Endothelial cell (in vitro differentiated cells): Measurements from ENCODE around the gene NEURL1. TPM values are rescaled to one million over a fixed set of nuclear protein-coding genes. Genes with fewer than 3 reads are reported as not detected.

Experiments
- DNase-seq: peaks from one replicate; pipeline ENCODE4 v3.0.0; 2021; ENCODE audit warnings: low spot score
- H3K27ac Mint-ChIP-seq: one replicate; pipeline ENCODE4 v1.8.0; 2021; ENCODE audit warnings: mixed read lengths, inconsistent platforms; ENCODE audit not compliant: unreplicated experiment
- H3K27me3 Mint-ChIP-seq: one replicate; pipeline ENCODE4 v1.8.0; 2021; ENCODE audit warnings: mild to moderate bottlenecking, moderate library complexity, mixed read lengths, inconsistent platforms; ENCODE audit not compliant: unreplicated experiment
- H3K36me3 Mint-ChIP-seq: one replicate; pipeline ENCODE4 v1.8.0; 2021; ENCODE audit warnings: mild to moderate bottlenecking, low read depth, mixed read lengths, inconsistent platforms; ENCODE audit not compliant: unreplicated experiment
- H3K4me1 Mint-ChIP-seq: one replicate; pipeline ENCODE4 v1.8.0; 2021; ENCODE audit warnings: mild to moderate bottlenecking, mixed read lengths, inconsistent platforms; ENCODE audit not compliant: unreplicated experiment
- H3K4me3 Mint-ChIP-seq: one replicate; pipeline ENCODE4 v1.8.0; 2021; ENCODE audit warnings: mild to moderate bottlenecking, mixed read lengths, inconsistent platforms; ENCODE audit not compliant: unreplicated experiment
- H3K9me3 Mint-ChIP-seq: one replicate; pipeline ENCODE4 v1.8.0; 2021; ENCODE audit warnings: mixed read lengths, inconsistent platforms; ENCODE audit not compliant: unreplicated experiment
- CTCF ChIP-seq: fragments of 200-600 bp; sonication (generic); IDR thresholded peaks from one replicate; pipeline ENCODE4 v1.5.0; 2021; ENCODE audit warnings: antibody characterized with exemption; ENCODE audit not compliant: unreplicated experiment
- total RNA-seq: library from RNA; stranded (reverse); fragmentation: NEBNext Ultra II Directional; extraction: Animal tissue kit (Norgen Biotek cat#: 25700); gene quantifications from one replicate; pipeline ENCODE4 v1.2.1, GENCODE V29; 2021; ENCODE audit not compliant: unreplicated experiment

NEURL1 gene
- total RNA-seq, 1 donor from 2014 or later: 0.69 TPM

- H3K27me3 Mint-ChIP-seq: peaks cover 8% of the 10 kb centered on the region
- H3K4me3 Mint-ChIP-seq: no peak overlapping the region
- H3K27ac Mint-ChIP-seq: no peak overlapping the region
- no peaks in the 10 kb centered on the region for H3K9me3 Mint-ChIP-seq
- no peak for DNase-seq
- TF ChIP-seq CTCF: no peak
- no peaks in the 10 kb centered on the region for H3K36me3 Mint-ChIP-seq
- peaks cover 4% of the 10 kb centered on the region for H3K4me1 Mint-ChIP-seq
Observed at GRCh38 chr10:103456074-103456660, 37.3 kb upstream of the NEURL1 start.

- Mint-ChIP-seq H3K27ac (no peak overlapping the region), H3K9me3 (no peaks in the 10 kb centered on the region), H3K27me3 (peaks cover 8% of the 10 kb centered on the region), H3K4me3 (no peak overlapping the region), H3K36me3 (no peaks in the 10 kb centered on the region), H3K4me1 (peaks cover 4% of the 10 kb centered on the region)
- no peak for TF ChIP-seq CTCF
- DNase-seq: no peak
Observed at GRCh38 chr10:103457176-103457712, 36.3 kb upstream of the NEURL1 start.

- no peak for TF ChIP-seq CTCF
- Mint-ChIP-seq H3K36me3 (no peaks in the 10 kb centered on the region), H3K4me1 (peaks cover 4% of the 10 kb centered on the region), H3K27ac (no peak overlapping the region), H3K9me3 (no peaks in the 10 kb centered on the region), H3K27me3 (peaks cover 8% of the 10 kb centered on the region), H3K4me3 (no peak overlapping the region)
- no peak for DNase-seq
Observed at GRCh38 chr10:103457896-103458583, 35.5 kb upstream of the NEURL1 start.

GRCh38 chr10:103458720-103459119, 34.8 kb upstream of the NEURL1 start, which contains the start of gene CALHM1:
Gene CALHM1, minus strand, starts transcription at chr10:103458900. Its CDS starts 149 bp downstream, at chr10:103458751.
- peaks cover 8% of the 10 kb centered on the region for H3K27me3 Mint-ChIP-seq
- no peak within 1 kb of the TSS for H3K4me3 Mint-ChIP-seq
- peaks cover 2% of the 10 kb centered on the region for H3K4me1 Mint-ChIP-seq
- no peaks in the 10 kb centered on the region for H3K9me3 Mint-ChIP-seq
- DNase-seq: no peak
- TF ChIP-seq CTCF: no peak
- no peak within 1 kb of the TSS for H3K27ac Mint-ChIP-seq
- no peaks in the 10 kb centered on the region for H3K36me3 Mint-ChIP-seq

GRCh38 chr10:103459615-103460014, 33.9 kb upstream of the NEURL1 start:
- H3K4me1 Mint-ChIP-seq: no peaks in the 10 kb centered on the region
- H3K36me3 Mint-ChIP-seq: no peaks in the 10 kb centered on the region
- H3K9me3 Mint-ChIP-seq: no peaks in the 10 kb centered on the region
- no peak overlapping the region for H3K27ac Mint-ChIP-seq
- H3K27me3 Mint-ChIP-seq: peaks cover 8% of the 10 kb centered on the region
- H3K4me3 Mint-ChIP-seq: no peak overlapping the region
- no peak for TF ChIP-seq CTCF
- DNase-seq: no peak
